Astrocyte of the cerebellum (primary cell): Measurements from ENCODE around the gene RAB29.
A peak's percentile ranks its signal among the peaks of the same experiment; 100 is the strongest.

Source experiments
- DNase-seq: peaks from one replicate; pipeline ENCODE4 v3.0.0-alpha.2; 2011; ENCODE audit warnings: low read depth
- H3K4me3 ChIP-seq: 2 replicates; pipeline ENCODE4 v1.5.1; 2011; ENCODE audit warnings: mild to moderate bottlenecking, low read depth, low read length, moderate library complexity
- in situ Hi-C: cut with HindIII; loops from 2 replicates; pipeline ENCODE4 v1.10.0; 2017; ENCODE audit warnings: low sequenced_read_pairs
- TF ChIP-seq, protein P1 (sequence below): IDR thresholded peaks from 2 replicates; pipeline ENCODE4 v1.5.1; 2012; ENCODE audit warnings: low read length, low read depth, moderate library complexity, mild to moderate bottlenecking; ENCODE audit errors: missing control alignments

The RAB29 gene

DNA sequence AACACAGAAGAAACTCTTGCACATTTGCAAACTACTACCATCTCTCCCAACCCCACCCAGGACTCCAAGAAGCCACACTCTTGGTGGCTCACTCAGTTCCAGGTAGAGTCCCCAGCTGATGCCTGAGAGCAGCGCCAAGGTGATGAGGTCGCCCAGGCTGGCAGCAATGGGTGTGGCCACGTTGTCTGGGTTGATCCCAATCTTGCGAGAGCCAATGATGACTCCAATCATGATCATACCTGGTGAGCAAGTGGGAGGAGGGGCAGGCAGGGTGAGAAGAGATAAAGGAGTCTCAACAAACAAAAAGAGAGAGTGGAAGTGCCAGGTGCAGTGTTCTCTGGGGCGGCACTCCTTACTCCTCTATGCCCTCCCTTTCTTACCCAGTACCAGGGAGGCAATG lies 23.3 kb upstream of the RAB29 start:
- H3K4me3 ChIP-seq = no peak overlapping the region
- in situ Hi-C loops = no loop called here
- TF ChIP-seq, protein P1, sequence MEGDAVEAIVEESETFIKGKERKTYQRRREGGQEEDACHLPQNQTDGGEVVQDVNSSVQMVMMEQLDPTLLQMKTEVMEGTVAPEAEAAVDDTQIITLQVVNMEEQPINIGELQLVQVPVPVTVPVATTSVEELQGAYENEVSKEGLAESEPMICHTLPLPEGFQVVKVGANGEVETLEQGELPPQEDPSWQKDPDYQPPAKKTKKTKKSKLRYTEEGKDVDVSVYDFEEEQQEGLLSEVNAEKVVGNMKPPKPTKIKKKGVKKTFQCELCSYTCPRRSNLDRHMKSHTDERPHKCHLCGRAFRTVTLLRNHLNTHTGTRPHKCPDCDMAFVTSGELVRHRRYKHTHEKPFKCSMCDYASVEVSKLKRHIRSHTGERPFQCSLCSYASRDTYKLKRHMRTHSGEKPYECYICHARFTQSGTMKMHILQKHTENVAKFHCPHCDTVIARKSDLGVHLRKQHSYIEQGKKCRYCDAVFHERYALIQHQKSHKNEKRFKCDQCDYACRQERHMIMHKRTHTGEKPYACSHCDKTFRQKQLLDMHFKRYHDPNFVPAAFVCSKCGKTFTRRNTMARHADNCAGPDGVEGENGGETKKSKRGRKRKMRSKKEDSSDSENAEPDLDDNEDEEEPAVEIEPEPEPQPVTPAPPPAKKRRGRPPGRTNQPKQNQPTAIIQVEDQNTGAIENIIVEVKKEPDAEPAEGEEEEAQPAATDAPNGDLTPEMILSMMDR = no peak
- no peak for DNase-seq

DNA sequence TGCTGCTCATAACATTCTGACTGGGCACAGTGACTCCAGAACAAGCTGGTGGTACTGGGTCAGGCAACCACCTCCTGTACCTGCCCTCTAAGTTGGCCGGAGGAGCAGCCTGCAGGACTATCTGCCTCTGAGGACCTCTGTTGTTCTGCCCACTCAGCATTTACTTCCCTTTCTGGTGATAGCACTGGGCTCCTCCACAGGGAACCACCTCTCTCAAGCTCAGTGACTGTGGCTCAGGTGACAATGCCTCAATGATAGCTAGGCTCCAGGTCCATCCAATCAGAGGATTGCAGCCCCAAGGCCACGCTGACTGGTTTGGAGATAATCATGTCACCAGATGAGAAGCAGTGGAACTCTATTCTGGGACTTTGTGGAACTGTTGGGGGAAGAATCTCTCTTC lies 21.9 kb upstream of the RAB29 start:
- H3K4me3 ChIP-seq = no peak overlapping the region
- in situ Hi-C loops = no loop called here
- DNase-seq = no peak
- TF ChIP-seq, protein P1 = no peak

DNA sequence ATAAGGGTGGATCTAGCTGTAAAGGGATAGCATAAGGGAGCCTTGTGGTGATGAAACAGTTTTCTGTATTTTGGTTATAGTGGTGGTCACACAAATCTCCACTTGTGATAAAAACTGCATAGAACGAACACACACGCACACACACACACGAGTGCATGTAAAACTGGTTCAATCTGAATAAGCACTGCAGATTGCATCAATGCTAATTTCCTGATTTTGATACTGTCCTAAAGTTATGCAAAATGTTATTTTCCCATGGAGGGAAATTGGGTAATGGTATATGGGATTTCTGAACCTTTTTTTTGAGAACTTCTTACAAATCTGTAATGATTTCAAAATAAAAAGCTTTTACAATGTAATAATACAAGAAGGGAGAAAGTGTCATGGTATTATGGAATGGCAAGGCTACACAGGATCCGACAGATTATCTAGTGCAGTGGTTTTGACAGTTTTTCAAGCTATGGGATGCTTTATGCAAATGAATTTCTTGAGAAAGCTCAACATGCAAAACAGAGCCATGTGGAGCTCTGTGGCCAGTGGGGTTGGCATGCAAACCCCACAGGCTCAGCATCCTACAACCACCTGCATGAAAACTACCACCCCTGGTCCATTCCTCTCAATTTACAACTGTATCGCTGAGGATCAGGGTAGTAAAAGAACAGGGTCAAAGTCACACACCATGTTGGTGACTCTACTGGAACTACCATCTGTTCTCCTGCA lies 18.9 kb upstream of the RAB29 start:
- no peak for DNase-seq
- in situ Hi-C loops = no loop called here
- TF ChIP-seq, protein P1 = no peak
- no peak overlapping the region for H3K4me3 ChIP-seq

DNA sequence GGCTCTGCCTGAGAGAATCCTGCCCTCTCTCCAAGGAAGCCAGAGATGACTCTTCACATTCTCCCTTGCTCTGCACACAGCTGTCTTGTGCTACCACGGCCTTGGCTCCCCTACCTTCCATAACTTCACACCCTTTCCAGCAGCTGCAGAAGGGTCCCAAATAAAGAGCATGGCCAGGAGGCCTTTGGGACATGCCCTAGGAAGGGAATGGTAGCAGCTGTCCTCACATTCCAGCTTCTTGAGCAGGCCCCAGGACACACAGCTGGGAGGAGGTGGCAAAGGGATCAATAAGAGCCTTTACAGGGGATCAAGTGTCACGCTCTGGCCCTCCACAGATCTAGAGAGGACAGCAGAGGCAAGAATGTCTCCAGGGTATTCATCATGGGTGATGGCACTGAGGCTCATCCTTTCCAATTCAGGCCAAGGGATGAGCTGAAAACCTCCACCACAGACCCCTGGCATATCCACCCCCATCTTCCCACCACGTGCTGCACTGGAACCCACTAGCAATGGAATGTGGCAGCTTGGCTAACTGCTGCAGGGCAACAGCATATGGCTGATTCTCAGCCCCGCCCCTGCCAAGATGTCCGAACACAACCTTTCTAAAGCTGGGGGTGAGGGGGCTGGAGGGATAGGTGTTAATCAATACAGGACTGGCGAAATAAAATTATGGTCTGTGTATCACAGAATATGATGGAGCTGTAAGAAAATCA lies 17.8 kb upstream of the RAB29 start:
- in situ Hi-C loops = no loop called here
- DNase-seq = no peak
- no peak overlapping the region for H3K4me3 ChIP-seq

DNA sequence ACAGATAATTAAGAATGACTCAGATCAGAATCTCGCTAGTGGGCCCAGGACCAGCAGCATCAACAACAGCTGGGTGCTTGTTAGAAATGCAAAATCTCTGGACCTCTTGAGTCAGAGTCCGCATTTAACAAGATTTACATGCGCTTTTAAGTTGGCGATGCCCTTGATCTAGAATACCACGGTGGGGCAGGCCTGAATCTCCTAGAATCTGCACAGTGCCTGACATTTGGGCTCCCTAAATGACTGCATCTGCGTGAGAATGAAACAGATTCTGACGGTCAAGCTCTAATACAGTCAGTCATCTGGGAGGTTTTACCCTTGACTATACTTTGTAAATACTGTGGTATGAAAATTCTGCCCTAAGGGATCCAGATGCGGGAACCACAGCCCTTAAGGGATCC lies 17.2 kb upstream of the RAB29 start:
- TF ChIP-seq, protein P1 = no peak
- no peak for DNase-seq
- no peak overlapping the region for H3K4me3 ChIP-seq
- in situ Hi-C loops = no loop called here

More for the DNA sequence above, 17.8 kb upstream of the RAB29 start:
- TF ChIP-seq, protein P1 = no peak

DNA sequence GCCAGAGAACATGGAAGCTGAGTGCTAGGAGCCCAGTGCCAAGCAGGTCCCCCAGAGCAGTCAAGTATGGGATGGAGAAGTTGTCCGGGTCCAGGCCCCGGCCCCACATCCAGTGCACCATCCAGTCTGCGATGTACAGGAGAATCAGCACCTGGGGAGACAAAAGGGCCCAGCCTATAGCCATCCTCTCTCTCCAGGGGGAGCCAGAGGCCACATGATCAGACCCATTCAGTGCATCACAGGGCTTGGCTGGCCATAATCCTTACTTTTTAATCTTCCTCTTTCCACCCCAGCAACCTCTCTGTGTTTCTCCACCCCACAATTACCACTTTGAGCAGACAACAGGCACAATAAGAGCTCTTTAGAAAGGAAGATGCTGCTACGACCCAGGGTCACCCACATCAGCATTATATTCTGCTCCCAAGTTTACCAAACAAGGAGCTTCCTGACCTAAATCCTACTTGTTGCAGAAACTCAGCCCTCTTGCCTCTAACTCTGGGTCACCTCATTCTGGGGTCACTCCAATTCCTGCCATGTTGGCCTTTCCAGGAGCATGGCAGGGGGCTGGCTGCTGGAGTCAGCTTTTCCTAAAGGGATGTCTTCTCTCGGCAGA lies 16.4 kb upstream of the RAB29 start:
- in situ Hi-C loops = no loop called here
- DNase-seq = peak; percentile 31
- H3K4me3 ChIP-seq = no peak overlapping the region
- TF ChIP-seq, protein P1 = peak; percentile 84
